ENCODE data around the gene RALB. TPM values are rescaled to one million over a fixed set of nuclear protein-coding genes. Genes with fewer than 3 reads are reported as not detected.
A peak's percentile ranks its signal among the peaks of the same experiment; 100 is the strongest.
"Not testable (repeated sequence)": the region's sequence is repeated elsewhere in the genome, so short reads cannot be mapped to it uniquely, and the experiment has no call there.

The RALB gene
- total and polyA plus RNA-seq, 2 donors (not counting 1 experiment from before 2014, with no cell fraction given) = 58.3 to 73.9 TPM

- H2AFZ ChIP-seq (ENCODE audit: low read length) = no peak overlapping the region
- TF ChIP-seq EZH2 (IDR thresholded peaks at IDR 0.05; ENCODE audit: low read length, missing control alignments) = no peak
- no peak overlapping the region for H3K4me3 ChIP-seq (replicated peaks in 1 of 4; ENCODE audit: control extremely low read depth in 1 of 4, insufficient read depth in 1 of 4, low read depth in 3 of 4, low read length in 4 of 4)
- H3K79me2 ChIP-seq (ENCODE audit: control insufficient read depth, insufficient read depth, low read length) = no peaks in the 10 kb centered on the region
- no peak overlapping the region for H3K9ac ChIP-seq (ENCODE audit: insufficient read depth, low read length)
- no peak overlapping the region for H3K27ac ChIP-seq (ENCODE audit: insufficient read depth, low read length)
- H3K27me3 ChIP-seq (ENCODE audit: control insufficient read depth, insufficient read depth, low read length) = peaks cover 15% of the 10 kb centered on the region
- no peak overlapping the region for H3K4me2 ChIP-seq (ENCODE audit: extremely low read depth, insufficient read depth, low read length)
- peak in 1 of 2 donors; percentile 34 for DNase-seq (ENCODE audit: low read depth in 2 of 2)
- no peaks in the 10 kb centered on the region for H3K9me3 ChIP-seq (ENCODE audit: control insufficient read depth, insufficient read depth, low read depth, low read length)
- H3K4me1 ChIP-seq (ENCODE audit: control insufficient read depth, extremely low read depth, insufficient read depth, low read length) = no peaks in the 10 kb centered on the region
- no peaks in the 10 kb centered on the region for H3K36me3 ChIP-seq (ENCODE audit: control insufficient read depth, insufficient read depth, low read length)
- no peaks in the 10 kb centered on the region for H4K20me1 ChIP-seq (ENCODE audit: control insufficient read depth, extremely low read depth, insufficient read depth, low read length)
Observed at GRCh38 chr2:120320318-120320851, 67.7 kb downstream of the RALB start.

- H2AFZ ChIP-seq (ENCODE audit: low read length); H3K4me3 ChIP-seq (replicated peaks in 1 of 4; ENCODE audit: control extremely low read depth in 1 of 4, insufficient read depth in 1 of 4, low read depth in 3 of 4, low read length in 4 of 4); H3K27ac ChIP-seq (ENCODE audit: insufficient read depth, low read length); H3K4me1 ChIP-seq (ENCODE audit: control insufficient read depth, extremely low read depth, insufficient read depth, low read length); H3K9ac ChIP-seq (ENCODE audit: insufficient read depth, low read length); H4K20me1 ChIP-seq (ENCODE audit: control insufficient read depth, extremely low read depth, insufficient read depth, low read length); DNase-seq (ENCODE audit: low read depth in 2 of 2); H3K9me3 ChIP-seq (ENCODE audit: control insufficient read depth, insufficient read depth, low read depth, low read length); H3K4me2 ChIP-seq (ENCODE audit: extremely low read depth, insufficient read depth, low read length); H3K79me2 ChIP-seq (ENCODE audit: control insufficient read depth, insufficient read depth, low read length); H3K36me3 ChIP-seq (ENCODE audit: control insufficient read depth, insufficient read depth, low read length): not testable (repeated sequence)
- peaks cover 15% of the 10 kb centered on the region for H3K27me3 ChIP-seq (ENCODE audit: control insufficient read depth, insufficient read depth, low read length)
Observed at GRCh38 chr2:120320887-120321556, 68.4 kb downstream of the RALB start.

GRCh38 chr2:120321721-120322284 is 69.2 kb downstream of the RALB start:
- Histone ChIP-seq H4K20me1 (ENCODE audit: control insufficient read depth, extremely low read depth, insufficient read depth, low read length) (no peaks in the 10 kb centered on the region), H3K36me3 (ENCODE audit: control insufficient read depth, insufficient read depth, low read length) (no peaks in the 10 kb centered on the region), H3K27ac (ENCODE audit: insufficient read depth, low read length) (no peak overlapping the region), H3K4me3 (replicated peaks in 1 of 4; ENCODE audit: control extremely low read depth in 1 of 4, insufficient read depth in 1 of 4, low read depth in 3 of 4, low read length in 4 of 4) (no peak overlapping the region), H3K79me2 (ENCODE audit: control insufficient read depth, insufficient read depth, low read length) (no peaks in the 10 kb centered on the region), H2AFZ (ENCODE audit: low read length) (no peak overlapping the region), H3K4me2 (ENCODE audit: extremely low read depth, insufficient read depth, low read length) (no peak overlapping the region), H3K4me1 (ENCODE audit: control insufficient read depth, extremely low read depth, insufficient read depth, low read length) (no peaks in the 10 kb centered on the region), H3K9me3 (ENCODE audit: control insufficient read depth, insufficient read depth, low read depth, low read length) (no peaks in the 10 kb centered on the region), H3K27me3 (ENCODE audit: control insufficient read depth, insufficient read depth, low read length) (peaks cover 15% of the 10 kb centered on the region), H3K9ac (ENCODE audit: insufficient read depth, low read length) (no peak overlapping the region)
- no peak for TF ChIP-seq CTCF (conservative IDR thresholded peaks at IDR 0.05 in 1 of 2, IDR thresholded peaks at IDR 0.05 in 1 of 2; ENCODE audit: low read depth in 1 of 2, low read length in 2 of 2)
- no peak for TF ChIP-seq EZH2 (IDR thresholded peaks at IDR 0.05; ENCODE audit: low read length, missing control alignments)
- DNase-seq (ENCODE audit: low read depth in 2 of 2) = no peak

- no peak overlapping the region for H3K4me3 ChIP-seq (replicated peaks in 1 of 4; ENCODE audit: control extremely low read depth in 1 of 4, insufficient read depth in 1 of 4, low read depth in 3 of 4, low read length in 4 of 4)
- no peak overlapping the region for H3K9ac ChIP-seq (ENCODE audit: insufficient read depth, low read length)
- no peak overlapping the region for H3K4me2 ChIP-seq (ENCODE audit: extremely low read depth, insufficient read depth, low read length)
- no peak for DNase-seq (ENCODE audit: low read depth in 2 of 2)
- H3K27me3 ChIP-seq (ENCODE audit: control insufficient read depth, insufficient read depth, low read length) = peaks cover 14% of the 10 kb centered on the region
- no peaks in the 10 kb centered on the region for H3K4me1 ChIP-seq (ENCODE audit: control insufficient read depth, extremely low read depth, insufficient read depth, low read length)
- H4K20me1 ChIP-seq (ENCODE audit: control insufficient read depth, extremely low read depth, insufficient read depth, low read length) = no peaks in the 10 kb centered on the region
- H2AFZ ChIP-seq (ENCODE audit: low read length) = no peak overlapping the region
- TF ChIP-seq EZH2 (IDR thresholded peaks at IDR 0.05; ENCODE audit: low read length, missing control alignments) = no peak
- TF ChIP-seq CTCF (conservative IDR thresholded peaks at IDR 0.05 in 1 of 2, IDR thresholded peaks at IDR 0.05 in 1 of 2; ENCODE audit: low read depth in 1 of 2, low read length in 2 of 2) = no peak
- no peaks in the 10 kb centered on the region for H3K79me2 ChIP-seq (ENCODE audit: control insufficient read depth, insufficient read depth, low read length)
- no peaks in the 10 kb centered on the region for H3K9me3 ChIP-seq (ENCODE audit: control insufficient read depth, insufficient read depth, low read depth, low read length)
- no peaks in the 10 kb centered on the region for H3K36me3 ChIP-seq (ENCODE audit: control insufficient read depth, insufficient read depth, low read length)
- H3K27ac ChIP-seq (ENCODE audit: insufficient read depth, low read length) = no peak overlapping the region
Observed at GRCh38 chr2:120322329-120322728, 69.7 kb downstream of the RALB start.
